ENCODE results near the gene ATP6V0D1. TPM values are rescaled to one million over a fixed set of nuclear protein-coding genes. Genes with fewer than 3 reads are reported as not detected.

ATP6V0D1 gene
- polyA plus RNA-seq, 3 donors = 354 to 687 (median 631) TPM

DNA sequence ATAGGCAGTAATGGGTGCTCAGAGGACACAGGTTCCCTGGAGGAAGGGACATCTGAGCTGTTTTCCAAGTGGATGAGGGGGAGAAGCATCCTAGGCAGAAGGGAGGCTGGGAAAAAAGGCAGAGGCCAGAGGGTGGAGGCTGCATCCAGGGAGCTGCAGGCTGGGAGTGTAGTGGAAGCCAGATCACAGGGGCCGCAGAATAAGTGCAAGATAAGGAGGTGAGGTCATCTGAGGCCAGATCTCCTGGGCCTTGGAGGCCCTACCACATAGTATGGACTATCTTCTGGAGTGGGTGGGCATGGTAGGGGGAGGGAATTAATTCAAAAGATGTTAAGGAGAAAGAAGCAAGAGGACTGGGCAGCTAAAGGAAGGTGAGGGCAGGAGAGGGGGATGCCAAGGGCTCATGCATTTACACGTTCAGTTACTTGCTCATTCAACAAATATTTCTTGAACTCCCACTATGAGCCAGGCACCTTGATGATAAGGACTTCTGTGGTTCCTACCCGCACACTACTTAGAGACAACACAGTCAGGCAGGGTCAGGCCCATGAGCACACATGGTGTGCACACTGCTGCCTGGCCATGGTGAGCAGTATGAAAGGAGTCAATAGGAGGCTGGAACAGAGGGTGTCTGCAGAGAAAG is 45.3 kb upstream of the ATP6V0D1 start:
- Mint-ChIP-seq H3K4me1 (peaks cover 26% of the 10 kb centered on the region), H3K36me3 (peaks cover 4 to 5% of the 10 kb centered on the region in 2 donors), H3K4me3 (peak overlapping the region in 1 of 2 donors; percentile 48), H3K27me3 (ENCODE audit: low read depth in 3 of 3) (peaks cover 10 to 26% (median 19%) of the 10 kb centered on the region in 3 donors), H3K9me3 (peaks cover 0 to 3% (median 0%) of the 10 kb centered on the region in 7 donors), H3K27ac (peak overlapping the region in 1 of 7 donors; percentile 21)
- Histone ChIP-seq H4K20me1 (ENCODE audit: insufficient read depth, low read length) (peaks cover 7% of the 10 kb centered on the region), H2AFZ (ENCODE audit: insufficient read depth, low read depth, low read length, poor library complexity, severe bottlenecking) (no peak overlapping the region), H3K9ac (ENCODE audit: insufficient read depth, low read length, poor library complexity, severe bottlenecking) (no peak overlapping the region), H3K4me1 (ENCODE audit: control insufficient read depth in 1 of 2, insufficient read depth in 2 of 2, low read length in 2 of 2) (peaks cover 18 to 38% of the 10 kb centered on the region in 2 donors), H3K9me3 (replicated peaks in 1 of 2; ENCODE audit: control insufficient read depth in 1 of 2, insufficient read depth in 1 of 2, low read length in 2 of 2) (no peaks in the 10 kb centered on the region), H3K4me2 (replicated peaks; ENCODE audit: extremely low read depth, low read length, poor library complexity, severe bottlenecking) (no peak overlapping the region), H3K4me3 (replicated peaks in 1 of 3; ENCODE audit: low read depth in 2 of 3, low read length in 3 of 3) (no peak overlapping the region), H3K79me2 (ENCODE audit: insufficient read depth, low read length) (peaks cover 24% of the 10 kb centered on the region), H3K36me3 (replicated peaks in 1 of 2; ENCODE audit: control insufficient read depth in 1 of 2, insufficient read depth in 2 of 2, low read length in 2 of 2) (no peaks in the 10 kb centered on the region), H3K27me3 (ENCODE audit: control insufficient read depth in 2 of 2, insufficient read depth in 2 of 2, low read length in 2 of 2) (no peaks in the 10 kb centered on the region), H3K27ac (ENCODE audit: low read depth in 1 of 2, low read length in 2 of 2) (no peak overlapping the region)
- intact Hi-C loops (cut with micrococcal nuclease) = loop anchor here (5.0 to 10.0 kb wide), 2 partner anchors 36 to 139 kb away; partner anchors contain the start of genes ACD (in 1 of the 2), C16orf86 (in 1 of the 2), CTCF (in 1 of the 2) and ENKD1 (in 1 of the 2)
- TF ChIP-seq, protein P1, sequence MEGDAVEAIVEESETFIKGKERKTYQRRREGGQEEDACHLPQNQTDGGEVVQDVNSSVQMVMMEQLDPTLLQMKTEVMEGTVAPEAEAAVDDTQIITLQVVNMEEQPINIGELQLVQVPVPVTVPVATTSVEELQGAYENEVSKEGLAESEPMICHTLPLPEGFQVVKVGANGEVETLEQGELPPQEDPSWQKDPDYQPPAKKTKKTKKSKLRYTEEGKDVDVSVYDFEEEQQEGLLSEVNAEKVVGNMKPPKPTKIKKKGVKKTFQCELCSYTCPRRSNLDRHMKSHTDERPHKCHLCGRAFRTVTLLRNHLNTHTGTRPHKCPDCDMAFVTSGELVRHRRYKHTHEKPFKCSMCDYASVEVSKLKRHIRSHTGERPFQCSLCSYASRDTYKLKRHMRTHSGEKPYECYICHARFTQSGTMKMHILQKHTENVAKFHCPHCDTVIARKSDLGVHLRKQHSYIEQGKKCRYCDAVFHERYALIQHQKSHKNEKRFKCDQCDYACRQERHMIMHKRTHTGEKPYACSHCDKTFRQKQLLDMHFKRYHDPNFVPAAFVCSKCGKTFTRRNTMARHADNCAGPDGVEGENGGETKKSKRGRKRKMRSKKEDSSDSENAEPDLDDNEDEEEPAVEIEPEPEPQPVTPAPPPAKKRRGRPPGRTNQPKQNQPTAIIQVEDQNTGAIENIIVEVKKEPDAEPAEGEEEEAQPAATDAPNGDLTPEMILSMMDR (IDR thresholded peaks at IDR 0.05) = no peak
- 90% methylated on average over 1 of the region's 3 CpGs for WGBS (ENCODE audit: insufficient coverage)
- DNase-seq = no peak

DNA sequence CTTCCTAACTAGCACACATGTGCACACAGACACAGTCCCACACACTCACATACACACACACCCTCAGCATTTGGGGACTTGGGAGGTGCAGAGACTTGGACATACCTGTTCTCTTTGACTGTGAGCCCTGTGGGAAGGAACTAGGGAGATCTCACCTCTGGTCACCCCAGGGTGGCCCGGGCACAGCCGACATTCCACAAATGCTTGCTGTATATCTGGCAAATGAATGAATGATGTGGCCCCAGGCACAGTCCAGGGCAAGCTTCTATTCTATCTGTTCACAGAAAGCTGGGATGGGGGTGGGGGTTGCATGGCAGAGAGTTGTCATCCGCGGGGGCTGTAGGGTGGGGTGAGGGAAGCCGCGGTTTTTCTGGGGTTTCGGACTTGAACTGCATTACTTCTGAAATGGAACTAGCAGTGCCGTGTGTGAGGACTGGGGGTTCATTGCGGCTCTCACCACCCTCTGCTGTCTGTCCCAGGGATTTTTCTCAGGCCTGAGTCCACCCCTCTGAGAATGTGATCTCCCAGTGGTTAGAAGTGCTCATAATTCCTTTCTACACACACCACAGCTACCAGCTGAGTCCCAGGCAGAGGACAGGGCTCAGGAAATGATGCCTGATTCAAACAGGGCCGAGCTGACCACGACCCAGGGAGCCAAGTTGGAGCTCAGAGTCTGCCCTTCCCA is 44.4 kb upstream of the ATP6V0D1 start:
- WGBS (ENCODE audit: insufficient coverage) = 52% methylated on average over 9 of the region's 11 CpGs
- Histone ChIP-seq H2AFZ (ENCODE audit: insufficient read depth, low read depth, low read length, poor library complexity, severe bottlenecking) (no peak overlapping the region), H3K27ac (ENCODE audit: low read depth in 1 of 2, low read length in 2 of 2) (no peak overlapping the region), H3K4me2 (replicated peaks; ENCODE audit: extremely low read depth, low read length, poor library complexity, severe bottlenecking) (no peak overlapping the region), H3K79me2 (ENCODE audit: insufficient read depth, low read length) (peaks cover 15% of the 10 kb centered on the region), H3K9ac (ENCODE audit: insufficient read depth, low read length, poor library complexity, severe bottlenecking) (no peak overlapping the region), H3K9me3 (replicated peaks in 1 of 2; ENCODE audit: control insufficient read depth in 1 of 2, insufficient read depth in 1 of 2, low read length in 2 of 2) (no peaks in the 10 kb centered on the region), H4K20me1 (ENCODE audit: insufficient read depth, low read length) (peaks cover 7% of the 10 kb centered on the region), H3K4me3 (replicated peaks in 1 of 3; ENCODE audit: low read depth in 2 of 3, low read length in 3 of 3) (no peak overlapping the region), H3K36me3 (replicated peaks in 1 of 2; ENCODE audit: control insufficient read depth in 1 of 2, insufficient read depth in 2 of 2, low read length in 2 of 2) (no peaks in the 10 kb centered on the region), H3K4me1 (ENCODE audit: control insufficient read depth in 1 of 2, insufficient read depth in 2 of 2, low read length in 2 of 2) (peaks cover 14 to 35% of the 10 kb centered on the region in 2 donors), H3K27me3 (ENCODE audit: control insufficient read depth in 2 of 2, insufficient read depth in 2 of 2, low read length in 2 of 2) (no peaks in the 10 kb centered on the region)
- peak overlapping the region in 1 of 7 donors; percentile 11 for H3K27ac Mint-ChIP-seq
- TF ChIP-seq, protein P1 (IDR thresholded peaks at IDR 0.05) = no peak
- intact Hi-C loops (cut with micrococcal nuclease) = loop anchor here (5.0 to 10.0 kb wide), 2 partner anchors 37 to 139 kb away; partner anchors contain the start of genes ACD (in 1 of the 2), C16orf86 (in 1 of the 2), CTCF (in 1 of the 2) and ENKD1 (in 1 of the 2)
- peak overlapping the region in 1 of 2 donors; percentile 48 for H3K4me3 Mint-ChIP-seq
- H3K27me3 Mint-ChIP-seq (ENCODE audit: low read depth in 3 of 3) = peaks cover 10 to 26% (median 19%) of the 10 kb centered on the region in 3 donors
- peaks cover 0 to 3% (median 0%) of the 10 kb centered on the region in 7 donors for H3K9me3 Mint-ChIP-seq
- DNase-seq = no peak
- H3K36me3 Mint-ChIP-seq = peaks cover 4 to 5% of the 10 kb centered on the region in 2 donors
- H3K4me1 Mint-ChIP-seq = peaks cover 22% of the 10 kb centered on the region
